HEK293T (cell line): Measurements from ENCODE around the gene MED29.

Source experiments
- BHLHE40 ChIP-seq: fragments of 450-650 bp; IDR thresholded peaks from 2 replicates; pipeline ENCODE4 v1.6.1; 2016; ENCODE audit warnings: mild to moderate bottlenecking, moderate library complexity, borderline replicate concordance
- ELF4 ChIP-seq: fragments of 450-650 bp; IDR thresholded peaks from 2 replicates; pipeline ENCODE4 v1.6.1; 2017; ENCODE audit warnings: antibody characterized with exemption
- FOXK2 ChIP-seq: fragments of 450-650 bp; IDR thresholded peaks from 2 replicates; pipeline ENCODE4 v1.6.1; 2016; ENCODE audit warnings: mild to moderate bottlenecking
- HDGF ChIP-seq: fragments of 450-650 bp; IDR thresholded peaks from 2 replicates; pipeline ENCODE4 v1.6.1; 2017; ENCODE audit warnings: antibody characterized with exemption, borderline replicate concordance
- LEF1 ChIP-seq: fragments of 450-650 bp; IDR thresholded peaks from 2 replicates; pipeline ENCODE4 v1.6.1; 2017; ENCODE audit warnings: mild to moderate bottlenecking, borderline replicate concordance
- NFRKB ChIP-seq: fragments of 450-650 bp; IDR thresholded peaks from 2 replicates; pipeline ENCODE4 v1.6.1; 2016; ENCODE audit warnings: mild to moderate bottlenecking, moderate library complexity
- PKNOX1 ChIP-seq: fragments of 450-650 bp; IDR thresholded peaks from 2 replicates; pipeline ENCODE4 v1.6.1; 2016
- SP1 ChIP-seq: fragments of 450-650 bp; IDR thresholded peaks from 2 replicates; pipeline ENCODE4 v1.6.1; 2017
- TARDBP ChIP-seq: fragments of 450-650 bp; IDR thresholded peaks from 2 replicates; pipeline ENCODE4 v1.6.1; 2016
- ZNF384 ChIP-seq: fragments of 450-650 bp; IDR thresholded peaks from 2 replicates; pipeline ENCODE4 v1.6.1; 2016

- TF ChIP-seq PKNOX1 (no peak), NFRKB (no peak), TARDBP (no peak), SP1 (no peak), ZNF384 (no peak), LEF1 (no peak), BHLHE40 (no peak), ELF4 (no peak), HDGF (no peak), FOXK2 (no peak)
Measured at GRCh38 chr19:39446365-39447084, 55.3 kb downstream of the MED29 start.
